Left renal pelvis (tissue), 4 donors: Measurements from ENCODE around the gene PICALM. TPM values are rescaled to one million over a fixed set of nuclear protein-coding genes. Genes with fewer than 3 reads are reported as not detected.

ENCODE experiments used
- DNase-seq, 4 donors: peaks; one replicate each; pipeline ENCODE4 v3.0.0-alpha.2; 2013; ENCODE audit warnings: low read depth in 4 of 4, low spot score in 3 of 4
- polyA plus RNA-seq, 4 donors: library from polyadenylated mRNA; unstranded; fragments of 120-200 nt; gene quantifications; one replicate each; pipeline ENCODE4 v1.2.1, GENCODE V29; 2013; ENCODE audit not compliant: insufficient read length in 4 of 4

PICALM gene
- polyA plus RNA-seq, 4 donors = 173 to 289 (median 260) TPM

DNA sequence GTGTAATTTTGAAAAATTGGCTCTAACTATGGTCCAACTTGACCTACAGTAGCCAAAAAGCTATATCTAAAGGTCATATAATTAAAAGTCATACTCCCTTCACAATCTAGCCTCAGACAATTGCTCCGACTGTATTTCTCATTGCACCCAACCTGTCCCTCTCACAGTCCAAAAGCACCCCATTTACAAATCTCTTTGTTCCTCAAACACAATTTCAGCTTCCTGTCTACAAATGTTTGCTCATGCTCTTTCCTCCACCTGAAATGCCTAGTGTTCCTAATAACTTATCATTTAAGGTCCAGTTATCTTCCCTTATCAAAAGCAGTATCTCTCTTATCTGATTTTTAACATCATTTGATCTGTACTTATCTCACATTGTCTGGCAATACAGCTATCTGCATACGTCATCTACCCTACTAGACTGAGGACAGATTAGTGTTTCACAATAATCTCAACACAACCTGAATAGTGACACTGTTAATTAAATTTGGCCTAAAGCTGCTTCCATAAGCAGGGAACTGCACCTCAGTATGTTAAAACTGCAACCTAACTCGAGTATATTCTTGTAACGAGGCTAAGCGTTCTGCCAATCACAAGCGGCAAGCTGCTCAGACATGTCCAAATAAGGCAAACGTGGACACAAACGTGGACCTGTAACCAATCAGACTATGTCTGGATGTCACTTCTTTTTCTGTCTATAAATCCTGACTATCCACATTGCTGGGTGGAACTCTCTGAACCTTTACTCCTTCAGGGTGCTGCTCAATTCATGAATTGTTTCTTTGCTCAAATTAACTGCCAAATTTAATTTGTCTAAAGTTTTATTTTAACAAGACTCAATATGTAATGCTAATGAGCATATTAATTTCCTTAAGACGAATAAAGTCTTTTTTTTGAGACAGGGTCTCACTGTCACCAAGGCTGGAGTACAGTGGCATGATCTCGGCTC lies 15.9 kb downstream of the PICALM start:
- no peak for DNase-seq

DNA sequence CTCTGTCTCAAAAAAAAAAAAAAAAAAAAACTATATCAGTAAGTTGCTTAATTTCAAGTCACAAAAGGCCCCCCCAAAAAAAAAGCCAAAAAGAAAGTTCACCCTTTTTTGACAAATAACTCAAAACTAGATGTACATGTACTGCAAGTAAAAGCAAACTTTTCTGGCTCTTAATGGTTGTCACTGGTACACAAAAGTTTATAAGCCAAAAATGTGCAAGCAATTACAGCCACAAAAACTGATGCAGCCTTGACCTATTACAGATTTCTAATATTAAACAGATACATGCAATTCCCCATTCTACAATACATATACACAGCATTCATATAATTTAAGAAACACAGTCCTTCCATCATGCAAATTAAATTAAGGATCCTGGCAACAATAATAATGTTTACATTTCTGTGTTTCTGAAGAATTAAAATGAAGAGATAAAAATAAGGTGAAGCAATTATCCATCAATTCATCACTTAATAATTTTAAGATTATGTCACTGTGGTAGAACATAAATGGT lies 18.6 kb downstream of the PICALM start:
- no peak for DNase-seq

DNA sequence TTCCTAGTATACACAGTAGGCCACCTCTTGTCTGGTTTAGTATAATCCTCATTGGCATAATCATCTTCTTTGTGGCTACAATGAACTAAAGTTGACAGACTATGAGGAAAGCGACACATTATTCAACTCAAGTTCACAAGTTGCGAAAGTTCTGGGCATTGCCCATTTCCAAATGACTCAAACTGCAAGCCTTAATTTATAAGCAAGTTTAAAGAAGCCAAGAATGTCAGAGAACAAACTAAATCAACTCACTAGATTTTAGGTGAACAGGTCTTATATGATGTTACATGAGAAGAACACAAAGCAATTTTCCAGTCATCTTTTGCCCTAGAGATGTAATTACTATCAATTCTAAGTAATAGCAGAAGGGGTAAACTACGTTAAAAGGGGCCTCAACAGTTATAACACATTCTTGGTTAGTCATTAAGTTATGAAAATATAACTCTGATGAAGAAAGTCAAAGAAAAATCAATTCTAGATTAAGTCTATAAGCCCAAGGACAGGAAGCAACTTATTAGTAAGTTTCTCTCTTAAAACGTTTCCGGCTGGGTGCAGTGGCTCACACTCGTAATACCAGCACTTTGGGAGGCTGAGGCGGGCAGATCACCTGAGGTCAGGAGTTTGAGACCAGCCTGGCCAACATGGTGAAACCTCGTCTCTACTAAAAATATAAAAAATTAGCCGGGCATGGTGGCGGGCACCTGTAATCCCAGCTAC lies 21.5 kb downstream of the PICALM start:
- no peak for DNase-seq

DNA sequence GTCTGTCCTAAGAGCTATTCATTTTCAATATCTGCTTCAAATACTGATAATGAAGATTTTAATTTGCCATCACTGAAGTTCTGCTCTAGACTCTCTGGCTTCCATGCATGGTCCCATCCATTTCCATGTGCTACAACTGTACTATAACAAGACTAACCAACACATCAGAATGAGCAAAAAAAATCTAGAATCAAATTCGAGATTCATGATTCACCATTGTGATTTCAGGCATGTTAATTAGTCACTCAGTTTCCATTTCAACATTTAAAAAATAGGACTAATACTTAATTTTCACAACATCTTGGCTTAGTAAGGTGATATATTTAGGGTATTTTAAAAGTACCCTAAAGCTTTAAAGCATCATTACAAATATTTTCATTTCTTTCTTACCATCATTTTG lies 22.8 kb downstream of the PICALM start:
- DNase-seq = no peak

DNA sequence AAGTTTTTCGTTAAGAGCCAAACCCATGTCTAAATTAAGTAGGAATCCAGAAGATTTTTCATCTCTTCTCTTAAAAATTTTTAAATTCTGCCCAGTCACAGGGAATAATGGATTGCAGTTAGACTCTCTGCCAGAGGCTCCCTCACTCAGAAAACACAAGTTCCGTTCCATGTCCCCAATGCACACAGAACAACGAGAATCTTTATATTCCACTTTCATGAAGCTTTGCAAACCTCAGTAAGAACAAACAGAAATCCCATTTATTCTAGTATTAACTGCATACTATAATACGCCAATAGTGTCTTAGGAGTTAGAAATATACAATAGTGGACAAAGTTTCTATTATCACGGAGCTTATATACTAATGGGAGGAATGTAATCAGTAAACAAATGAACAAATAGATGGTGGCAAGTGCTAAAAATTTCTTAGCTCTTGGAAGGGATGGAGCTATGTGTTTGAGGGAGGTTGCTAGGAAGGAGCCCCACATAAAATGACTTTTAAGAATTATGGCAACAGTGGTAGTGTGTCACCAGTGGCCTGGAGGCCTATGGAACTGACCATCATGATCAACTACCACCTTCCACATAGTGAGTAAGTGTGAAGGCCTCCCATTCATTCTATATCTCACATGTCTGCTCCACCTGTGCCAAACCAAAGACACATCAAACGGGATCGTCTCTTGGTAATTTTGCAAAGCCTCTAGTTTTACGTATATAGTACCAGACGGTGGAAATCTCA lies 24.9 kb downstream of the PICALM start:
- no peak for DNase-seq

DNA sequence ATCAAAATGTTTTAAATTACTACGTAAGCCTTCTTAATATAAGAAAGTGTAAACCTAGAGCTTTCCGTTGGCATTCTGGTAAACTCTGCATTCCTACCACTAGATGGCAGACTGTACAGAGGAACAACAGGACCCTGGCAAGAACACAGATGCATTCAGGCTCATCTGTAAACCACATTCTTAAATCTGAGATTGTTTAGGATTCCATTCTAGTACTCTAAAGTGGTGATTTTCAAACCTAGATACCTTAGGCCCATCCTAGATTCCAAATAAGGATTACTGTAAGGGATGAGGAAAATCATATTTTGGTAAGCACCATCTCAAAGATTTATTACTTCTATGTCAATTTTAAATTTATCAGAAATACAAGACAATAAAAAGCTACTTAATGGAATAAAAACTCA lies 26.9 kb downstream of the PICALM start:
- DNase-seq = peak; percentile 82 to 87 (median 86)

DNA sequence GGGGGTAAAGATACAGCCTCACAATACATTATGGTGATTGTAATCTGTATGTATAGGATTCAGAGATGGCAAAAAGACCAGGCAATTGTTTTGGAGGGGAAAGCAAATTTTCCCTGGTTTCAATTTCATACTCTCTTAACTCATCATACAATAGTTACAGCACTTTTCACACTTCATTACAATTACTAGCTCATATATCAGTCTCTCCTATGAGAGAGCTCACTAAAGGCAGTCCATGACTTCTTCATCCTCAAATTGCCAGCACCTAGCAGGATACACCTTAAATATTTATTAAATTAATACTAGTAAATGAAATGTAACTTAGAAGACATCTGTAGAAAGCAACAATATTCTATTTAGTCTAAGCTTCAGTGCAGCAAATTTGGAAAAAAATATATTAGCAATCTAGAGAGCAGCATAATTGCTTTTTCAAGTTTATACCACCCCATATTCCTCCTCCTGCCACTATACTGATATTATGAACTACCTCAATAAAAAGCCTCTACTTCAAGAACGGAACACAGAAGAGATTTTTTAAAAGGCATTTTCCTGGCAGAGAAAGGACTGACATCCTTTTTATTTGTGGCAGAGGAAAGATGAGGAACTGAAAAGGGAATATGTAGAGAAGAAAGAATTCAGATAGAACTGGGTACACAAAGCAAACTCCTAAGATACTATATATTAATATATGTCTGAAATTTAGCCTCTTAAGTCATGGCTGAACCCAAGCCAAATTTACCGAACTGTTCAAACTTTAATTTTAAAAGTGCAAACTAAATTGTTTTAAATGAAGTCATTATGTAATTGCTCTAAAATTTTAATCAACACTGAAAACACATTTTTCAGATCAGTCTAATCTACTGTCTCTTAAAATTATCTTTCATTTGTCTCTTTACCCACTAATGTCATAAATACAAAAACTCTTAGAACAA lies 27.7 kb downstream of the PICALM start:
- DNase-seq = no peak

DNA sequence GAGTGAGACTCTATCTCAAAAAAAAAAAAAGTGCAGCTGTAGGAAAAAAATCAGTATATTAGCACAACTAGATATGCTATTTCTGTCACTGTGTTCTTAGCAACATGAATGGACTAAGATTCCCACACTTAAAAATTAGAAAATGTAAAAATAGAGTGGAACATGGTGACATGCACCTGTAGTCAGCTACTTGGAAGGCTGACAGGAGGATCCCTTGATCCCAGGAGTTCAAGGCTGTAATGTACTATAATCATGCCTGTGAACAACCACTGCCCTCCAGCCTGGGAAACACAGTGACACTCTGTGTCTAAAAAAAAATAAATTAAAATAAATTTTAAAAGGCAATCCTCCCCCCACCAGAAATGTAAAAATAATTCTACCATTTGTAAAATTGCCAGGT lies 29.8 kb downstream of the PICALM start:
- DNase-seq = no peak

DNA sequence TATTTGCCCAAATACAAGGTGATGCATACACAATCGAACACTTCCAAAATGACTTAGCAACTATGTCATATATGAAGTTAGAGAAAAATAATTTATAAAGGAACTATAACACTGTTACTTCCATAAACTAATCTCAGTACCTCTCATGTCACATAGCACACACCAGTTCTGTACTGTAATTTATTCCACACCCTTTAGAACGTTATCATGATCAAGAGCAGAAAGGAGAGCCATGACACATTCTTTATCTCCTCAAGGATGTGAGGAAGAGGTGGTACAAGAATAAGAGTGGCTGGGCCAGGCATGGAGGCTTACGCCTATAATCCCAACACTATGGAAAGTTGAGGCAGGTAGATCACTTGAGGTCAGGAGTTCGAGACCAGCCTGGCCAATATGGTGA lies 31.1 kb downstream of the PICALM start:
- no peak for DNase-seq

DNA sequence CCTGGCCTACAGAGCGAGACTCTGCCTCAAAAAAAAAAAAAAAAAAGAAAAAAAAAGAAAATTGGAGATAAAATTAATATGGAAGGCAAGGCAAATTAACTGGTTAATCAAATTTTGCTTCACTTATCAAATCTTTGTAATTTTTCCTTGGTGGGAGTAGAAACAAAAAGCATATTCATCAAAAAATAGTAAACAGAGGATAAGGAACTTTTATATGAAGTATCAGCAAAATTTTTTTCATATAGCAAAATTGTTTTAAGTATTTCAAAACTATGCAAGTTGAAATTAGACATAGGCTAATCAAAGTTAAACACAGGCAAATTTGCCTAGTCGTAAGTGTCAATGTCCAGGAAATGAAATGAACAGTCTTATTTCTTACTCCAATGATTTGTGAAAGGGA lies 33.0 kb downstream of the PICALM start:
- DNase-seq = no peak

DNA sequence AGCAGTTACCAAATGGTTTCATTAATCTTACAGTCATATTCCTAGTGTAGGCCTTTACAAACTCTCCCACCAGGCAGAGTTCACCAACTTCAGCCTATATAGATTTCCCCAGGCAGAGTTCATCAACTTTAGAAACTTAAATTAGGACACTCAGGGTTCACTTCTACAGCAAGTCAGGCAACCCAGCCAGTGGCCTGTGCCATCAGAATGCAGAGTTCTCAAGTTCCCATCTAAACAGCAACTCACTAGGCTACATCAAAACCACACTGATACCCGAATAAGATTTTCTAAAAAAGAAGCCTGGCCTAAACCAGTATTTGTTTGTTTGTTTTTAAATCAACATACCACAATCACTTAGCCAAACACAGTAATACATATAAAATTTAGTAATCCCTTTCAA lies 33.7 kb downstream of the PICALM start:
- no peak for DNase-seq

DNA sequence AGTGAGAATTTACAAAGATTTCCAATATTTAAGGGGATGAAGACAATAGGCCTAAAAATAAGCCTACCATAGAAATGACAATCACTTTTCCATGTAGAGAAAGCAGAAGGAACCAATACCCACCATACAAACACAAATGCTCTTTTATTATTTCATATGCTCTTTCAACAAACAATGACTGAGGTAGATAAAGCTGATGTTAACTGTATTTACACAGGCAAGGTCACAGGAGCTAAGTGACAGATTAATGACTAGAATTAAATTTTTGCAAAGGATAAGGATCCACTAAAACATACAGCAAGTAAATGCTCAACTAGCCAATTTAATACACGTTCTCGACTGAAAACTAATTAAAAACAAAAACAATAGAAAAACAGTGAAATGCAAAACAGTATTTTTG lies 34.2 kb downstream of the PICALM start:
- no peak for DNase-seq

DNA sequence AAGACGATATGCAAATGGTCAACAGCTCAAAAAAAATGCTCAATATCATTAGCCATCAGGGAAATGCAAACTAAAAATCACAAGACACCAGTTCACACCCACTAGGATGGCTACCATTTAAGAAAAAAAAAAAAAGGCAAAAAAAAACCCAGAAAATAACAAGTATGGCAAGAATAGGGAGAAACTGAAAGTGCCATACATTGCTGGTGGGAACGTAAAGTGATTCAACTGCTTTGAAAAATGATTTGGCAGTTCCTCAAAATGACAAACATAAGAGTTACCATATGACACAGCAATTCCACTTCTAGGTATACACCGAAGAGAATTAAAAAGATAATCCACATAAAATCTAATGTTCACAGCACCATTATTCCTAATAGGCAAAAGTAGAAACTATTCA lies 47.5 kb downstream of the PICALM start:
- DNase-seq = no peak

DNA sequence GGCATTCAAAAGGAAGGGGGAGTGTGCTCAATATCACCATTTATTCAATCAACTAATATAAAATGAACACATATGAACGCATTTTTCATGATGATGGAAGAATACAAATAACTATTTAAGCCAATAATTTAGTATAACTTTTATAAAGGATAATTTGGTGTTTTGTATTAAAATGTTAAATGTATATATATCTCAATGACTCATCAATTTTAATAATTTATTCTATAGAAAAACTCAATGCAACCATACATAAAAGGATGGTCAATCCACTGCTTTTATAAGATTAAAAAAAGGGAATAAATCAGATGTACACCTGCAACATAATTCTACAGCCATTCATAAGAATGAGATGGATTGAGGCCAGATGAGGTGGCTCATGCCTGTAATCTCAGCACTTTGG lies 50.6 kb downstream of the PICALM start:
- DNase-seq = no peak

DNA sequence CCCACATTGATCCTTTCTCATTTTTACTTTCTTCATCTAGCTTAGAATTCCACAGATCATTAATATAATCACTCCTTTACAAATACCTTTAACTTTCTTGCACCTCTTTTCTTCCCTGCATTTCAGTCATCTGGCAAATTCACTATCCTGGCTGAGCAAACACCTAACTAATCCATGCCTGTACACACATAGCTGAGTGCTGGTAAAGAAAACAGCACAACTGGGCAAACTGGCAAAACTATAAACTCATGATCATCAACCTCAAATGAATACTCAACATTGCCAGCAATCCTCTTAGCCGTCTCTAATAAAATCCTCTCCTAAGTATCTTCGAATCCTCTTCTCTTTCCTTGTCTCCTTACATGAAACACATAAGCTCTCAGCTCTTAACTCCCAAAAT lies 52.4 kb downstream of the PICALM start:
- no peak for DNase-seq

DNA sequence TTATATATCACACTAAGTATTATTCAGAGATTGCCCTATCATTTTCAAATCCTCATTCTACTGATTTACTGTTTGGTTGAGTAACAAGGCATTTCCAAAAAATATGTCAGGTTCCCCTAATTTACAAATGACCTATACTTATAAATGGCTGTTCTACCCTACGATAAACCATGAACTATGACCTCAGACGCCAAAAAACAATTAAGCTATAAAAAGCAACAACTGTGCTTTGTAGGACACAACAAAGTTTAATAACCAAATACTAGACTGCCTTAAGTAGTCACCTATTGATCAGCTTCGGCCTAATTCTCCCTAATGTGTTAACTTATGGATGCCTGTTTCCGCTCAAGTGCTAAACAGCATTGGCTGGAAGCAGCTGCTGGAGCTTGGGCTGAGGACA lies 53.2 kb downstream of the PICALM start:
- DNase-seq = no peak

DNA sequence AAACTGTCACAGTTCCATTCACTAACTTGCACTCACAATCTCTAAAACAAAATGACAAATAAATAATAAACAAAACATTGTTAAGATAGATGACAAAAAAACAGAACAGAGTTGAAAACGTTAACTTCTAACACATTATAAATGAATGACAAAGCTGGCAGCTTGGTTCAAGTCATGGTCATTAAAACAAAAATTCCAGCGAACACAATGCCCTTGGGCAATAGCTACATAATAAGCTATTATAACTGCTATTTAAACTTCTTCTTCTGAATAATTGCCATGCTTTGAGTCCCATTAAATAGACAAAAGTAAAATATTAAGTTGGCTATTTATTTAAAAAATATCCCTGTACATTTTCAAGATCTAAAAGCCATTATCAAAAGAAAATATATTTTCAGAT lies 54.7 kb downstream of the PICALM start:
- no peak for DNase-seq

DNA sequence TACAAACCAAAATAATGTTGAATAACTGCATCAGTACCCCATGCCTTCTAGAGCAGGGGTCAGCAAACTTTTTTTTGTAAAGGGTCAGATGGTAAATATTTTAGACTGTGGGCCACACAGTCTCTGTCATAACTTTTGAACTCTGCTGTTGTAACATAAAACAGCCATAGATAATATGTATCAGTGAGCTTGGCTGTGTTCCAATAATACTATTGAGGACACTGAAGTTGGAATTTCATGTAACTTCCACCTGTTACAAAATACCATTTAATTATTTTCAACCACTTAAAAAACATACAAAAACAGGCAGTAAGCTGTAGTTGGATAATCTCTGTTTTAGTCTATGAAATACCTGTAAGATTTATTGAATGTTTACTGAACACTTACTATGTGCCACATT lies 55.2 kb downstream of the PICALM start:
- no peak for DNase-seq

DNA sequence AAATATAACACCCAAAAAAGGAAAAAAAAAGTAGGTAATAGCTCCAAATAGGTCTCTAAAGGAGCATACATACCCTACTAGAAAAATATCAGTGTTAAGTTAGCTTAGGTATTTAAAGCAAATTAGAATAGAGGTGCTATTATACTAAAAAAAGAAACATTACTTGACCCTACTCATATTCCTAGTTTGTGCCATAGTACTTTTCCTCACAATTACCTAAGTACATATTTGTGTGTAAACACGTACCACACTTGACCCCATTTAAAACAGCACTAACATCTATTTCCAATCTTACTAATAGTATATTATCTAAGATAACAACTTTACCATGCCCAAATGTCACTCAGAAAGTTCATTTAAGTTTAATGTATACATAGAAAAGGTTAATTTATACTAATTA lies 57.7 kb downstream of the PICALM start:
- no peak for DNase-seq

DNA sequence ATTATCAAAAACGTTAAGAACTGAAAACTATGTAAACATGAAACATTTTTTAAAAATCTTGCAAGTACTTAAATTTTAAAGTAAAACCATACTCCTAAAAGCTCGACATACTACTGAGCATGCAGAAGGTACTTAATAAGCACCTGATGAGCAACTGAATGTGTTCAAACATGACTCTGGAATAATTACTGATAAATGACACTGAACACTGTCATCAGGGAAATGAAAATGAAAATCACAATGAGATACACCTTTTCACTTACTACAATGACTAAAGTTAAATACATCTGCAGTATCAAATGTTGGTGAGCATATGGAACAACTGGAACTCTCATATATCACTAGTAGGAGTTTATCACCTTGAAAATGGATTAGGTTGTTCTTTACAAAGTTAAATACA lies 65.2 kb downstream of the PICALM start:
- no peak for DNase-seq
